Daoy (cell line): ENCODE data around the gene GPR26. TPM values are rescaled to one million over a fixed set of nuclear protein-coding genes. Genes with fewer than 3 reads are reported as not detected.
A peak's percentile ranks its signal among the peaks of the same experiment; 100 is the strongest.
"Not testable (repeated sequence)": the region's sequence is repeated elsewhere in the genome, so short reads cannot be mapped to it uniquely, and the experiment has no call there.

Experiments used
- DNase-seq: peaks from one replicate; pipeline ENCODE4 v3.0.0-alpha.2; 2015; ENCODE audit warnings: low read depth
- total RNA-seq: library from RNA; depleted of rRNA; stranded (reverse); fragments of >200 nt; shearing (Covaris generic); gene quantifications from 2 replicates; pipeline ENCODE4 v1.2.3, GENCODE V29; 2014; rRNA removed

Gene GPR26
- total RNA-seq, 1 experiment from 2014 or later, result 0.11 TPM

DNA sequence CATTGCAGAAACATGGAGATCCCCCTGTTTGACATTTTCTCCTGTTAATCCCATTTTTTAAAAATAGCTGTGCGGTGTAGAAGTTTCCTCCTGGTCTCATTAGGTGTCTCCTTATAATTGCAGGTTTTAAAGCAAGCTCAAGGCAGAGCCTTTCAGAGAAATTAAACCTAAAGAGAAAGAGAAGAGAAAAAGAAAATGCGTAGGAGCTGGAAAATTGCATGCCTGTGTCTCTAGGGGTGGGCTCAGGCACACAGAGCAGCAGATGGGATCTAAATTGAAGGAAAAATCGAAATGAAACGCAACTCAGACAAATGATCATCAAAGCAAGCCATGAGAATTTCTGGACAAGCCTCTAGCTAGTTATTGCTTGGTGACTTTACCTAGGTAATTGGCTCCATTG lies 40.1 kb downstream of the GPR26 start:
- no peak for DNase-seq

DNA sequence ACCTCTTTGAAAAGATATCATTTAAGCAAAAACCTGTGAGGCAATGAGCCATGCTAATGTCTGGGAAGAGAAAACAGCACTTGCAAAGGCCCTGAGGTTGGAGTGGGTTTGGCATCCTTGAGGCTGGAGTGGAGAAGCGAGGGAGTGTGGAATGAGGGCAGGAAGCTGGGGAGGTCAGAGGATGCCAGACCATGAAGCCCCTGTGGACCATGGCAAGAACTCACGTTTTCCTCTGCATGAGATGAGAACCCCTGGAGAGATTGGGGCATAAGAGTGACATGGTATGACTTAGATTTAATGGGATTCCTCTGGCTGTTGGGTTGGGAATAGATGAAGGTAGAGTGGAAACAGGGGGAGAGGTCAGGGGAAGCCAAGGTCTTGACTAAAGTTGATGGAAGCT lies 49.4 kb downstream of the GPR26 start:
- DNase-seq, result no peak

DNA sequence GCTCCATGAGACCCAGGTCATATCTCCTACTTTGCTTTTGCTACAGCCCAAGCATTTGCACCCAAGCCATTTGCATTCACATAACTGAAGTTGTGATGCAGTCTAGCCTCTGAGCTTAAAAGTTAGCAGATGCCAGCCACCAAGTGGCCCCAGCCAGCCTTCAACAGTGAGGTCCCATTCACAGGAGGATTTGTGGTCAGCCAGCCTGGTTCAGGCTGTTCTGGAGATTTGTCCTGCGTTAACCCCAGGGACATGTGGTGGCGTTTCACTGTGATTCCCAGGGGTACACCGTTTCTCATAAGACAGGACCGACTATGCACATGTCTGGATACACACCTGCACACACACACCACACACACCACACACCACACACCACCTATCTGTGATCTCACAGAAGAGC lies 51.2 kb downstream of the GPR26 start:
- DNase-seq, result no peak

DNA sequence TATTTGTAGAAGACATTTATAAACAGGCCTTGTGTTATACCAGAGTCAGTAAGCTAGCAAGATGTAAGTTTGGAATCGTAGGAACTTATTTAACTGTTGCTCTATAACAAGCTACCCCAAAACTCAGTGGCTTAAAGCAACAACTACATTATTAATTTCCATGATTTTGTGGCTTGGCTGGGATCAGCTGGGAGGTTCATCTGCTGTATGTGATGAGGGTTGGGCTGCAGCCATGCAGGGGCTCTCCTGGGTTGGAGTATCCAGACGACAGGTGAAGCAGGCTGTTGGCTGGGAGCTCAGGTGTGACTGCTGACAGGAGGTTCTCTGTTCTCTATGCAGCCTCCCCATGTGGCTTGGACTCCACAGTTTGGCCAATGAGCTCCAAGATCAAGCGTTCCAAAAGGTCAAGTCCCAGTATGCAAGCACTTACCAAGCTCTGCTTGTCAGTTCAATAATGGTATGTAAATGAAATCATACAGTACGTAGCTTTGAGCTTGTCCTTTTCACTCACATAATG lies 52.4 kb downstream of the GPR26 start:
- no peak for DNase-seq

DNA sequence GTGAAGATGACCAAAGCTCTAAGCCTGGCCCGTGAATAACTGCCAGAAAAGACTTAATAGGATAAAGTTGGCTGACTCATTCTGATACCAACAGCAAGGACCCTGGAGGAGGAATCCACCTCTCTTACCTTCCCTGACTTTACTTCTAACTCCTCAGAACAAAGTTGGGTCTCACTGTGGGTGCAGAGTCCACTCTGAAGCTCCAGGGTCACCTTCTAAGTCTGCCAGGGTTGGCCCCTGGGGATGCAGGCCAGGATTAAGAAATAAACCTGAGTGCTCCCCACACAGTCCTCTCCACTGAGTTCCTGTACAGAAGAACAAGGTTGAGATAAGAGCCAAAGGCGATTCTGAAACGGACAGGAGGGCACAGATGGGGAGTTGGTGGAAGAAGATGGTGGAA lies 54.4 kb downstream of the GPR26 start:
- no peak for DNase-seq

DNA sequence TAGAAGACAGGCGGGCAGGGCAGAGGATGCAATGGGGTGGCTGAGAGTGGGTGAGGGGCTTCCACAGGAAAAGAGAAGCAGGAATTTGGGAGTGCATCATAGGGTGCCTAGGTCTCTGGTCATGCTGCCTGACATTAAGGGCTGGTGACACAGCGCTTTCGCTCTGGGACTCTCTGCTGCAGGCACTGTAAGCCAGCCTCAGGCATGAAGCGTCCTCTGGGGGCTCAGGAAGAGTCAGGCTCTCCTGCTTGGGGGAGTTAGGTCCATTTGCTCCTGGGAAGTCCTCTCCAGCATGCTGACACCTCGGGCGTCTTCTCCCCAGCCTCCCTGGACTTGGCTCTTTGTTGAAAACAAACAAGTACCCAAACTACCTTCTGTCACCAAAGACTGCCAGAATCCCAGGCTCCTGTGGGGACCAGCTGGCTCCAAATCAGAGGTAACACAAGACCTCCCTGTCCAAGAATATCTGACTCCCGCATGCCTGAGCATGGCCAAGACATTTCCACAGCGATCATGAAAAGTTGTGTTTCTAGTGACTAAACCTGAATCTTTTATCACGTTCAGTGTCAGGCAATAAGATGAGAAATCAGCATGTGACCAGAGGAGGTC lies 55.4 kb downstream of the GPR26 start:
- DNase-seq, result no peak

DNA sequence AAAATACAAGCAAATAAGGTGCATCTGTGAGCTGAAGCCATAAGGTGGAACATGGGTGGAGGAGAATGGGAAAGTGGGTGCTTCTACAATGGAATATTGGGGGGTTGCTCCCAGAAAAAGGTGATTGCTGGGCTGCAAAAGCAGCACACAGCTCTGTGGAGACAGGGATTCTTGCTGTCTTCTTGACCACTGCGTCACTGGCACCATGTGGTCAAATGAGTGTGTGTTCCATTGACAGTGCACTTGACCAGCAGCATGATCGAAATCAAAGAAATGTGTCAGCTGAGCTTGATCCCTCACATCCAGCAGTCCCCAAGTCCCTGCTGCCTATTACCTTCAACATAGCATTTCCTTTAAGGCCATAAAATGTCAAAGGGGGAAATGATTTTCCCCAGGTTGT lies 56.2 kb downstream of the GPR26 start:
- DNase-seq, result no peak

DNA sequence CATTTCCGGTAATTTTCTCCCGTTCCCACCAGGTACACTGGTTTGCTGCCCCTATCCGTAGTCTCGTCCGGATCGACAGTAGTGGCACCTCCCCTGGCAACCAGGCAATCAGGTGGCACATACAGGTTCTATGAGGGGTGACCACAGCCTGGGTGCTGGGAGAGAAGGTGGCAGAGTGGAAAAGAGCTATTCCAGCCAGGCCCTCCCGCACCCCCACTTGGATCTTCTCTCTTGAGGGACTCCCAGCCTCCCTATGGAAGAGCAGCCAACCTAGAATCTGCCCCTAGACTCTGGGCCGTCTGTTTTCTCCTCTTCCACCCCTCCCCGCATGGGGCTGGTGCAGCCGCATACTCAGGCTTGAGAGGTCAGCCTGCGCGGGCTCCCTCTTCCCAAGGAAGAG lies 58.6 kb downstream of the GPR26 start:
- DNase-seq, result no peak

DNA sequence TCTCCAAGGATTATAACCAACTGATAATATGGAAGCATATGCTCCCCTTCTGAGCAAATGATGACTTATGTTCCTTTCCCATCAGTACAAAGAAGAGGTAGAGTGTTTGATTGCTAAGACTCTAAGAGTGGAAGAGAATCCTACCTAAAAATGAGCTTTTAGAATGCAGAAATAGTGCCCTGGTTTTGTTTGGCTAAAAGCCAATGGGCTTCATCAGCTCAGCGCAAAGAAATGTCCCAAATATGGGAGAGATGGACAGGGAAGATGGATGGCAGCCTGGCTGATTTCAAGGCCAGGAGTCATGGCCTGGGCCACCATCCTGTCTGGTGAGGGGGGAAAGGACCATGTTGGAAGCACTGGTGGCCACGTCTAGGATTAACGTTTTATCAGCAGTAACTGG lies 60.2 kb downstream of the GPR26 start:
- no peak for DNase-seq

DNA sequence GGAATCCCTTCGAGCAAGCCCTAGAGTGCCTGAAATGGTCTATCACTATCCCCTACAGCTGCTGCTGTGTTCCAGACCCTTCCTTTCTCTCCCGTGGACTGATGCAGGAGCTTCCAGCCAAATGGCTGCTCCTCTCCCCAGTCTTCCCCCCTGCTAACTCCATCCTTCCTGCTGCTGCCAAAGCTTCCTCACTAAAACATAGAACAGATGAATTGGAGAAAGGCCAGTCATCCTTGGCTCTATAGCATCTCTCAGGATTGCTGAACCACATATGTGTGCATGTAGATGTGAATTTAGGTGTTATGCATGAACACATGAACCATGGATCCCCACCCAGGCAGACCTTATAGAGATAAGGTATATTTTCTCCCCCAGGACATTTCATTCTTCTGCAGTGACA lies 60.7 kb downstream of the GPR26 start:
- no peak for DNase-seq

DNA sequence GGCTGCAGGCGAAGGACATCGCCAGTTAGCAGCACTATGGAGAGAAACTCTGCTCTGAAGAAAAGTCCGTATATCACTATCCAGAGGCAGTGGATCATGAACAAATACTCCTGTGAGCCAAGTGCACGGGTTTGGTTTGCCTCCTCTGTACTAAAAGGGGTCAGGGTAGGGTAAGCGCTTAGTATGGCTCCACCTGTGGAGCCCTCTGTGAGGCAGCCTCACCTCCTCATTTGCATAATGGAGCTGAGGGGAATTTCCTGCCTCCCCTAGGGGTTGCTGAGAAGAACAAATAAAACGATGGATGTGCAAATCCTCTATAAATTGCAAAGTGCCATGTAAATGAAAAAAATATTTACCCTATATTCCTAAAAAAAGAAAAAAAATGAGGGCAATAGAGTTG lies 63.4 kb downstream of the GPR26 start:
- DNase-seq, result no peak

DNA sequence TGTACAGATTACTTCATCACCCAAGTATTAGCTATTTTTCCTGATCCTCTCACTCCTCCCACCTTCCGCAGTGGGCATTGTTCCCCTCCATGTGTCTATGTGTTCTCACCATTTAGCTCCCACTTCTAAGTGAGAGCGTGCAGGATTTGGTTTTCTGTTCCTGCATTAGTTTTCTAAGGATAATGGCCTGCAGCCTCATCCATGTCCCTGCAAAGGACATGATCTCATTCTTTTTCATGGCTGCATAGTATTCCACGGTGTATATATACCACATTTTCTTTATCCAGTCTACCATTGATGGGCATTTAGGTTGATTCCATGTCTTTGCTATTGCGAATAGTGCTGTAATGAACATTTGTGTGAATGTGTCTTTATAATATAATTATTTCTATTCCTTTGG lies 70.8 kb downstream of the GPR26 start:
- not testable (repeated sequence) for DNase-seq

DNA sequence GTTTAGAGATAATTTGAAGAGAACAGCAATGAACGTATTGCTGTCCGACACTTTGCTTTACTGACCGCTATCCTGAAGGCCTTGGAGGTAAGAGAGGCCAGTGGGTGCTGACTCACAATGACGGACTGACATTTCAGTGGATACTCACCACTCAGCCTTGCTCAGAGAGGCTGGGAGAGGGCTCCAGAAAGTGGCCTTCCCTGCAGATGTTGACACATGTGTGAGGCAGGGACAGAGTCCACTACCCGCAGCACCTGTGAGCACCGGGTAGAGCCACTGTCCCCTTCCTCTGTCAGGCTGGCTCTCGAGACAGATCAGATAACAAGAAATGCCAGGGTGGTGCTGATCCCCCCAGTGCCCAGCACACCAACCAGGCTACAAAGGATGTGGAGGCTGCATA lies 75.0 kb downstream of the GPR26 start:
- peak; percentile 13 for DNase-seq

DNA sequence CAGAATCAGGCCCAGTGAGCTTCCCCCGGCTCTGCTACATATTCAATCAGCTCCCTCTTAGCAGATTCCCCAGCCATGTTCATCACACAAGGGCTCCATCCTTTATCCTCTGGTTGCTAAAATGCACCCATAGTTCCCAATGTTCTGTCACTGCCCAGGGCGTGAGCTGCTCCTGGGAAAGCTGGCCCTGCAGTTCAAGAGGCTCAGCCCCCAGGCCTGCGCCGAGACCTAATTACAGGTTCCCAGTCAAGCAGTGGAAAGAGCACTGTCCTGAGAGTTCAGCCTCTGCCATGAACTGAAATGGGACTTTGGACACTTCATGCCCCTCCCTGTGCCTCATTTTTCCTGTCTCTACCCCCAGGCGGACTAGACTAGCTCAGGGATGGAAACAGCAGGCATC lies 75.6 kb downstream of the GPR26 start:
- DNase-seq, result no peak

DNA sequence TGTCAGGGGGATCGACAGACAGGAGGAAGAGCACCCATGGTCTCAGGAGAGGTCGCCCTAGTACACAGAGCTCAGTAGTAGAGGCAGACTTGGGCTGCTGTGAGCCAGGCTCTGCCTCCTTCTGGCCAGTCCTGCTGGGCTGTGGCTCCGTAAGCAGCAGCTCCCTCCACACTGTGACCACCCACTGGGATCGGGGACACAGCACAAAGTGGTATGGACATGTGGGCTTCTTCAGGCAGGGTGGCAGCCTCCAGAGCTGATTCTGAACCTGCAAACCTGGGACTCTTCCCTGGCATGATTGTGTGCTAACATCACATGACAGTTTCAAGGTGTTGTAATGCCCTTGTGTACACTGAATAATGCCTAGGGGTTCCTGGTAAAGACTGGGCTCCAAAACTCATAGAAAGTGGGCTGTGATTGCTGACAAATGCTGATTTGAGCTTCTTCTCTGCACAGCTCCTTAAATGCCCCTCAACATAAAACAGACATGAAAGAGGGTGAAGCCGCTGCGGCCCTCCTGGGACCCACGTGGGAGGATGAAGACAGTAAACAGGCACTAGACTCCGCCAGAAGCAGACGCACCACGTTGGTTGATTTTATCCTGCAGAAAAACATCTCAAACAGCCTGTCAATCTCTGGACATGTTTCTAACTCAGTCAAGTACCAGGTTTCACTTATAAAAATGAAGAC lies 76.7 kb downstream of the GPR26 start:
- DNase-seq, result no peak

DNA sequence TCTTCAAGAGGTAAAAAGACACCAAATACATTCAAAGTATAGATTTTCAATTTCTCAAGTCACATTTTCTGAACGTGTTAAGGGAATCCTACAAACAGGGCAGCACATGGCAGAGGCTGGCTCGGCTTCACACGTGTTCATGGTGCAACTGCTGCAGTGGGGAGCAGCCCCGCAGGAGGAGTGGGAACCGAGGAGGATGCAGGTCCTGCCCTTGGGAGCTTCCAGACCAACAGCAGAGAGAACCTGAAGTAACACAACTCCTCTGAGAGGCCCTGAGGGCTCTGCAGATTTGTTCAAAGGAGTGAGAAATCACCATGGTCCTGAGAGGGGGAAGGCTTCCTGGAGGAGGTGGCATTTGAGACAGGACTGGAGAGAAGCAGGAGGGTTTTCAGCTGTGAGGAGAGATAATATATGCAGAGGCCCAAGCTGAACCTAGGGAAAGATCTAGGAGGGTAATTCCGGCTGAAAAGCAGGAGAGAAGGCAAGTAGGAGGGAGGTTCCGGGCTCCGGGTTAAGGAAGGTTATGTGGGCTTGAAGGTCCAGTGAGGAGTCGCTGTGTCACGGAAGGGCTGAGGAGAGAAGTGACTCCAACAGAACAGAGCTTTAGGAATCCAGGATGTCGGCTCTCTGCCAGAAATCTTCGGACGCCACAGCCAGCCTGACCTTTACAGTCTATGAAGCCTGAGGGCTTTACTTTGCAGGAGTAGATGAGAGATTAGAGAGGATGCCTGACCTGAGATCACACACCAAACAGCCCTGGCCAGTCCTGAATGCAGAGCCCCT lies 77.5 kb downstream of the GPR26 start:
- no peak for DNase-seq

DNA sequence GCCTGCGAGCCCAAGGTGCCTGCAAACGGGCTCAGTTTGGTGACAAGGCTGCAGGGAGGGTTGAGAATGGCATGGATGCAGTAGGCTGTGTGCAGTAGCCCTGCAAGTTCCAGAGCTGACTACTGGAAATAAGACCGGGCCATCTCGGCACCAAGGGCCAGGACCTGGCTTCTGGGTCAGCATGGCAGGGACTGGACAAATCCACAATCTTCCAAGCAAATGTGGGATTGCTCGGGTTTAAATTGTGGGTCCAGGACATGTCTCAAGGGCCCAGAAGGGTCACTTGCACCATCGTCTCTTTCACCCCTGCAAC lies 78.0 kb downstream of the GPR26 start:
- no peak for DNase-seq

Other genes starting within 250 kb of the GPR26 start
- 4.9 and 8.6 TPM in 2 replicates for gene CPXM2, start 225.5 kb downstream of the GPR26 start, total RNA-seq